H1 (cell line): ENCODE measurements around the gene PLA2G4E. TPM values are rescaled to one million over a fixed set of nuclear protein-coding genes. Genes with fewer than 3 reads are reported as not detected.

ENCODE experiments used
- CEBPB ChIP-seq: IDR thresholded peaks from 2 replicates; pipeline ENCODE4 v1.6.1; 2012; ENCODE audit warnings: low read depth, low read length
- CTBP2 ChIP-seq: IDR thresholded peaks from 2 replicates; pipeline ENCODE4 v1.7.0; 2011; ENCODE audit warnings: borderline replicate concordance, mild to moderate bottlenecking, moderate library complexity, mixed read lengths, low read length; ENCODE audit not compliant: insufficient read depth, insufficient read length
- GABPA ChIP-seq: IDR thresholded peaks from 2 replicates; pipeline ENCODE4 v1.6.1; 2011; ENCODE audit warnings: mild to moderate bottlenecking, low read length, moderate library complexity, borderline replicate concordance; ENCODE audit not compliant: insufficient read depth
- KDM4A ChIP-seq: IDR thresholded peaks from one replicate; pipeline ENCODE4 v1.7.1; 2012; ENCODE audit warnings: low read depth, mild to moderate bottlenecking, moderate library complexity, low read length, inconsistent platforms; ENCODE audit not compliant: severe bottlenecking
- KDM5A ChIP-seq: fragments of 200-600 bp; IDR thresholded peaks from 2 replicates; pipeline ENCODE4 v1.7.1; 2012; ENCODE audit warnings: mild to moderate bottlenecking, low read length, inconsistent platforms, mixed read lengths
- MAFK ChIP-seq: IDR thresholded peaks from 2 replicates; pipeline ENCODE4 v1.6.1; 2012; ENCODE audit warnings: low read depth, mild to moderate bottlenecking, improper control_type of control experiment, low read length
- POU5F1 ChIP-seq: IDR thresholded peaks from 2 replicates; pipeline ENCODE4 v1.6.1; 2011; ENCODE audit warnings: low read depth, mild to moderate bottlenecking, low read length, moderate library complexity
- polyA plus RNA-seq, 7 experiments: library from polyadenylated mRNA; depleted of rRNA in 3 of 7; stranded (reverse) in 5 of 7; unstranded in 2 of 7; fragments of >200 nt in 5 of 7; fragments of 200-250 nt in 2 of 7; gene quantifications; 1 replicate in 5 of 7; 2 replicates in 1 of 7; 4 replicates in 1 of 7; pipeline versions ENCODE4 v1.2.1 to v1.2.3, GENCODE V29; 2011 to 2013; ENCODE audit warnings: missing spikeins in 2 of 7, mixed read lengths in 2 of 7
- total RNA-seq: library from RNA; stranded (reverse); fragmentation: NEBNext Ultra II Directional; extraction: Animal tissue kit (Norgen Biotek cat#: 25700); gene quantifications from 2 replicates; pipeline ENCODE4 v1.2.1, GENCODE V29; 2021
- TF ChIP-seq, protein P1 (sequence below): fragments of 300-600 bp; sonication (generic); IDR thresholded peaks from 2 replicates; pipeline ENCODE4 v1.7.1; 2012; ENCODE audit warnings: low read length, moderate library complexity, mild to moderate bottlenecking, inconsistent platforms; ENCODE audit not compliant: insufficient replicate concordance
- TF ChIP-seq, protein P2 (sequence below): IDR thresholded peaks from 2 replicates; pipeline ENCODE4 v1.6.1; 2012; ENCODE audit warnings: inconsistent platforms

Gene PLA2G4E
- total and polyA plus RNA-seq, 2 of the 8 experiments (the other 6 are each of a cell fraction or from before 2014, with no cell fraction given): 0.03 TPM; not detected in 1

DNA sequence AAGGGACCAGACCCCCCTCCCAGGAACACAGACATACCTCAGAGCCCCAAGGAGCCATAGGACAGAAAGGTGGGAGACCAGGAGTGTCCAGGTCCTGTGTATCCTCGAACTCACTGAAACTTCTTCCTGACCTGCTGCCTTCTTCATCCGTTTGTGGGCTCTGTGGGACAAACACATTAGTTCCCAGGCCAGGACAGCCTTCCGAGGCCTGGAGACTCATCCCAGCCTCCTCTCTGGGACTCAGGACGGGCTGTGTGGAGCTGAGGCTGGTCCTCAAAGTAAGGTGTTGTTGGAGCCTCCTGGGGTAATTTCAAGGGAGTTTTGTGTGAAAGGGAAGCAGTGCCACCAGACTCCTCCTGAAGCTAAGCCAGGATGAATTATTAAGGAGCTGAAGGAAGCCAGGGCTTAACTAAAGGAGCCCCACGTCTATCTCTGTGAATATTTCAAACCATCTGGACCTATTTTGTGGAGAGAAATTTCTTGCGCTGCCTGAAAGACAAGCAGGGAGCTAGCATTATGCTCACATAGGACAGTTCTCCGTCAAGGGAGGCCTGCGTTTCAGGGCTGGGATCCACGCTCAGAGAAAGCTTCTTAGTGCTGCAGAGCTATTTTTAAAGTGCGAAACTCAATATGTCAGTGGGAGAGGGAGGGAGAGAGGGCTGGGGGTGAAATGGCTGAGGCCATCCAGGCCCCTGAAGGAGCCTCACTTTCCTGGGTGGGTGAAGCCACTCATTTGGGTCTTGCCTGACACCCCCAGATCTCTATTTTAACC, 29.8 kb upstream of the PLA2G4E start (continued):
- TF ChIP-seq, protein P1, sequence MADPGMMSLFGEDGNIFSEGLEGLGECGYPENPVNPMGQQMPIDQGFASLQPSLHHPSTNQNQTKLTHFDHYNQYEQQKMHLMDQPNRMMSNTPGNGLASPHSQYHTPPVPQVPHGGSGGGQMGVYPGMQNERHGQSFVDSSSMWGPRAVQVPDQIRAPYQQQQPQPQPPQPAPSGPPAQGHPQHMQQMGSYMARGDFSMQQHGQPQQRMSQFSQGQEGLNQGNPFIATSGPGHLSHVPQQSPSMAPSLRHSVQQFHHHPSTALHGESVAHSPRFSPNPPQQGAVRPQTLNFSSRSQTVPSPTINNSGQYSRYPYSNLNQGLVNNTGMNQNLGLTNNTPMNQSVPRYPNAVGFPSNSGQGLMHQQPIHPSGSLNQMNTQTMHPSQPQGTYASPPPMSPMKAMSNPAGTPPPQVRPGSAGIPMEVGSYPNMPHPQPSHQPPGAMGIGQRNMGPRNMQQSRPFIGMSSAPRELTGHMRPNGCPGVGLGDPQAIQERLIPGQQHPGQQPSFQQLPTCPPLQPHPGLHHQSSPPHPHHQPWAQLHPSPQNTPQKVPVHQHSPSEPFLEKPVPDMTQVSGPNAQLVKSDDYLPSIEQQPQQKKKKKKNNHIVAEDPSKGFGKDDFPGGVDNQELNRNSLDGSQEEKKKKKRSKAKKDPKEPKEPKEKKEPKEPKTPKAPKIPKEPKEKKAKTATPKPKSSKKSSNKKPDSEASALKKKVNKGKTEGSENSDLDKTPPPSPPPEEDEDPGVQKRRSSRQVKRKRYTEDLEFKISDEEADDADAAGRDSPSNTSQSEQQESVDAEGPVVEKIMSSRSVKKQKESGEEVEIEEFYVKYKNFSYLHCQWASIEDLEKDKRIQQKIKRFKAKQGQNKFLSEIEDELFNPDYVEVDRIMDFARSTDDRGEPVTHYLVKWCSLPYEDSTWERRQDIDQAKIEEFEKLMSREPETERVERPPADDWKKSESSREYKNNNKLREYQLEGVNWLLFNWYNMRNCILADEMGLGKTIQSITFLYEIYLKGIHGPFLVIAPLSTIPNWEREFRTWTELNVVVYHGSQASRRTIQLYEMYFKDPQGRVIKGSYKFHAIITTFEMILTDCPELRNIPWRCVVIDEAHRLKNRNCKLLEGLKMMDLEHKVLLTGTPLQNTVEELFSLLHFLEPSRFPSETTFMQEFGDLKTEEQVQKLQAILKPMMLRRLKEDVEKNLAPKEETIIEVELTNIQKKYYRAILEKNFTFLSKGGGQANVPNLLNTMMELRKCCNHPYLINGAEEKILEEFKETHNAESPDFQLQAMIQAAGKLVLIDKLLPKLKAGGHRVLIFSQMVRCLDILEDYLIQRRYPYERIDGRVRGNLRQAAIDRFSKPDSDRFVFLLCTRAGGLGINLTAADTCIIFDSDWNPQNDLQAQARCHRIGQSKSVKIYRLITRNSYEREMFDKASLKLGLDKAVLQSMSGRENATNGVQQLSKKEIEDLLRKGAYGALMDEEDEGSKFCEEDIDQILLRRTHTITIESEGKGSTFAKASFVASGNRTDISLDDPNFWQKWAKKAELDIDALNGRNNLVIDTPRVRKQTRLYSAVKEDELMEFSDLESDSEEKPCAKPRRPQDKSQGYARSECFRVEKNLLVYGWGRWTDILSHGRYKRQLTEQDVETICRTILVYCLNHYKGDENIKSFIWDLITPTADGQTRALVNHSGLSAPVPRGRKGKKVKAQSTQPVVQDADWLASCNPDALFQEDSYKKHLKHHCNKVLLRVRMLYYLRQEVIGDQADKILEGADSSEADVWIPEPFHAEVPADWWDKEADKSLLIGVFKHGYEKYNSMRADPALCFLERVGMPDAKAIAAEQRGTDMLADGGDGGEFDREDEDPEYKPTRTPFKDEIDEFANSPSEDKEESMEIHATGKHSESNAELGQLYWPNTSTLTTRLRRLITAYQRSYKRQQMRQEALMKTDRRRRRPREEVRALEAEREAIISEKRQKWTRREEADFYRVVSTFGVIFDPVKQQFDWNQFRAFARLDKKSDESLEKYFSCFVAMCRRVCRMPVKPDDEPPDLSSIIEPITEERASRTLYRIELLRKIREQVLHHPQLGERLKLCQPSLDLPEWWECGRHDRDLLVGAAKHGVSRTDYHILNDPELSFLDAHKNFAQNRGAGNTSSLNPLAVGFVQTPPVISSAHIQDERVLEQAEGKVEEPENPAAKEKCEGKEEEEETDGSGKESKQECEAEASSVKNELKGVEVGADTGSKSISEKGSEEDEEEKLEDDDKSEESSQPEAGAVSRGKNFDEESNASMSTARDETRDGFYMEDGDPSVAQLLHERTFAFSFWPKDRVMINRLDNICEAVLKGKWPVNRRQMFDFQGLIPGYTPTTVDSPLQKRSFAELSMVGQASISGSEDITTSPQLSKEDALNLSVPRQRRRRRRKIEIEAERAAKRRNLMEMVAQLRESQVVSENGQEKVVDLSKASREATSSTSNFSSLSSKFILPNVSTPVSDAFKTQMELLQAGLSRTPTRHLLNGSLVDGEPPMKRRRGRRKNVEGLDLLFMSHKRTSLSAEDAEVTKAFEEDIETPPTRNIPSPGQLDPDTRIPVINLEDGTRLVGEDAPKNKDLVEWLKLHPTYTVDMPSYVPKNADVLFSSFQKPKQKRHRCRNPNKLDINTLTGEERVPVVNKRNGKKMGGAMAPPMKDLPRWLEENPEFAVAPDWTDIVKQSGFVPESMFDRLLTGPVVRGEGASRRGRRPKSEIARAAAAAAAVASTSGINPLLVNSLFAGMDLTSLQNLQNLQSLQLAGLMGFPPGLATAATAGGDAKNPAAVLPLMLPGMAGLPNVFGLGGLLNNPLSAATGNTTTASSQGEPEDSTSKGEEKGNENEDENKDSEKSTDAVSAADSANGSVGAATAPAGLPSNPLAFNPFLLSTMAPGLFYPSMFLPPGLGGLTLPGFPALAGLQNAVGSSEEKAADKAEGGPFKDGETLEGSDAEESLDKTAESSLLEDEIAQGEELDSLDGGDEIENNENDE: no peak
- TF ChIP-seq CTBP2 (no peak), KDM4A (no peak), KDM5A (no peak), GABPA (no peak), MAFK (no peak), POU5F1 (no peak), CEBPB (no peak)
- TF ChIP-seq, protein P2, sequence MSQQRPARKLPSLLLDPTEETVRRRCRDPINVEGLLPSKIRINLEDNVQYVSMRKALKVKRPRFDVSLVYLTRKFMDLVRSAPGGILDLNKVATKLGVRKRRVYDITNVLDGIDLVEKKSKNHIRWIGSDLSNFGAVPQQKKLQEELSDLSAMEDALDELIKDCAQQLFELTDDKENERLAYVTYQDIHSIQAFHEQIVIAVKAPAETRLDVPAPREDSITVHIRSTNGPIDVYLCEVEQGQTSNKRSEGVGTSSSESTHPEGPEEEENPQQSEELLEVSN: no peak
